Lower lobe of right lung (tissue), 2 donors: ENCODE data around the gene GAPDHS. TPM values are rescaled to one million over a fixed set of nuclear protein-coding genes. Genes with fewer than 3 reads are reported as not detected.

Experiments
- ATAC-seq, 2 donors: fragments of 200-7000 bp; cut with Tn5 transposase; one replicate each; pipeline ENCODE4 v1.9.1; 2020 to 2022; ENCODE audit warnings: mild to moderate bottlenecking in 2 of 2, moderate library complexity in 2 of 2
- DNase-seq: peaks from one replicate; pipeline ENCODE4 v3.0.0-alpha.2; 2020
- H3K27ac ChIP-seq: fragments of 200-600 bp; one replicate; pipeline ENCODE4 v1.8.0; 2022
- H3K27me3 ChIP-seq: fragments of 200-600 bp; one replicate; pipeline ENCODE4 v1.8.0; 2022; ENCODE audit warnings: low read depth
- H3K36me3 ChIP-seq: fragments of 200-600 bp; one replicate; pipeline ENCODE4 v1.8.0; 2022; ENCODE audit warnings: mild to moderate bottlenecking
- H3K4me1 ChIP-seq: fragments of 200-600 bp; one replicate; pipeline ENCODE4 v1.8.0; 2022
- H3K4me3 ChIP-seq: fragments of 200-600 bp; one replicate; pipeline ENCODE4 v1.8.0; 2022; ENCODE audit warnings: mild to moderate bottlenecking
- H3K9me3 ChIP-seq: fragments of 200-600 bp; one replicate; pipeline ENCODE4 v1.8.0; 2022
- intact Hi-C: fragments of 100-400 bp; cut with DNase I; formaldehyde crosslinking; loops from one replicate; pipeline ENCODE4 v1.11.0; 2022
- total RNA-seq: library from RNA; stranded (reverse); fragmentation: NEBNext Ultra II Directional; extraction: Animal tissue kit (Norgen Biotek cat#: 25700); gene quantifications from one replicate; pipeline ENCODE4 v1.2.1, GENCODE V29; 2021
- TF ChIP-seq, protein P1 (sequence below): fragments of 200-600 bp; IDR thresholded peaks from one replicate; pipeline ENCODE4 v1.8.0; 2022; ENCODE audit warnings: antibody characterized with exemption, mild to moderate bottlenecking
- donor health status: DM: no; HTN: yes; CAD: no; lungs with severe emphysema.

Gene GAPDHS
- total RNA-seq, 1 donor from 2014 or later: not detected

- H3K9me3 ChIP-seq: peaks cover 17% of the 10 kb centered on the region
These were observed 45.5 kb downstream of the GAPDHS start for GRCh38 chr19:35578707-35579106.

DNA sequence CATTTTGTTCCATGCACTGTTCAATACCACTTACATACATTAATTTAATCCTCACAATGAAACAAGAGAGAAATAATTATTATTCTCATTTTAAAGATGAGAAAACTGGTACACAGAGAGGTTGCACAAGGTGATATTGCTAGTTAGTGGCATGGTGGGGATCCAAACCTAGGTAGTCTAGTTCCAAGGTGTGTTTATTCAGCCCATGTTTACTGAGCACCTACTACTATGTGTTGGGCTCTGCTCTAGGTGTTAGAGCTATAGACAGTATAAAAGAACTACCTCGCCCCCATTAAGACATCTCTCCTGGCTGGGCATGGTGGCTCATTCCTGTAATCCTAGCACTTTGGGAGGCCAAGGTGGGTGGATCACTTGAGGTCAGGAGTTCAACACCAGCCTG lies 49.5 kb downstream of the GAPDHS start:
- TF ChIP-seq, protein P1, sequence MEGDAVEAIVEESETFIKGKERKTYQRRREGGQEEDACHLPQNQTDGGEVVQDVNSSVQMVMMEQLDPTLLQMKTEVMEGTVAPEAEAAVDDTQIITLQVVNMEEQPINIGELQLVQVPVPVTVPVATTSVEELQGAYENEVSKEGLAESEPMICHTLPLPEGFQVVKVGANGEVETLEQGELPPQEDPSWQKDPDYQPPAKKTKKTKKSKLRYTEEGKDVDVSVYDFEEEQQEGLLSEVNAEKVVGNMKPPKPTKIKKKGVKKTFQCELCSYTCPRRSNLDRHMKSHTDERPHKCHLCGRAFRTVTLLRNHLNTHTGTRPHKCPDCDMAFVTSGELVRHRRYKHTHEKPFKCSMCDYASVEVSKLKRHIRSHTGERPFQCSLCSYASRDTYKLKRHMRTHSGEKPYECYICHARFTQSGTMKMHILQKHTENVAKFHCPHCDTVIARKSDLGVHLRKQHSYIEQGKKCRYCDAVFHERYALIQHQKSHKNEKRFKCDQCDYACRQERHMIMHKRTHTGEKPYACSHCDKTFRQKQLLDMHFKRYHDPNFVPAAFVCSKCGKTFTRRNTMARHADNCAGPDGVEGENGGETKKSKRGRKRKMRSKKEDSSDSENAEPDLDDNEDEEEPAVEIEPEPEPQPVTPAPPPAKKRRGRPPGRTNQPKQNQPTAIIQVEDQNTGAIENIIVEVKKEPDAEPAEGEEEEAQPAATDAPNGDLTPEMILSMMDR: no peak
- Histone ChIP-seq H3K9me3 (no peaks in the 10 kb centered on the region), H3K27ac (no peak overlapping the region), H3K36me3 (no peaks in the 10 kb centered on the region), H3K4me3 (no peak overlapping the region), H3K4me1 (no peaks in the 10 kb centered on the region), H3K27me3 (peaks cover 22% of the 10 kb centered on the region)
- intact Hi-C loops: no loop called here
- ATAC-seq: no peak
- DNase-seq: no peak

More at GRCh38 chr19:35578707-35579106, 45.5 kb downstream of the GAPDHS start:
- DNase-seq: no peak
- TF ChIP-seq, protein P1: no peak
- H3K4me3 ChIP-seq: no peak overlapping the region
- intact Hi-C loops: no loop called here
- ATAC-seq: no peak
- no peaks in the 10 kb centered on the region for H3K4me1 ChIP-seq
- no peaks in the 10 kb centered on the region for H3K36me3 ChIP-seq
- peaks cover 15% of the 10 kb centered on the region for H3K27me3 ChIP-seq
- H3K27ac ChIP-seq: no peak overlapping the region

DNA sequence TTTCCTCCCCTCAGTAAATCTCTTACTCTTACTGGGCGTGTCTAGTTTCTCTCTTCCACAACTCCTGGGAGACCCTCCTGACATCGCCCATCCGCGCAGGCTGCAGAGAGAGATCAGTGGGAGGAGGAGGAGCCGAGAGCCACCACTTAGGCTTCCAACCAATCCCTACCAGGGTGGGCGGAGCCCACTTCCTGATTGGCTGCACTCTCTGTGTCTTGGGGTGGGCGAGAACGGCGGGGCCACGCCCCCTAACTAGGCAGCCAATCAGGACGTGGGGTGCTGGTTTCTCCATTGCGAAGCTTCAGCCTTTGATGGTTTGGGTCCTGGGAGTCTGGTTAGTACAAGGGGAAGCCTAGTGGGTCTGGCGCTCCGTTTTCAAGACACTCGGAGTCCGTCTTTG lies 52.6 kb downstream of the GAPDHS start, which contains the start of gene PMIS2:
TSS of gene PMIS2 (plus strand) at position 326 of the 400 bp plus-strand sequence. CDS start 87 bp downstream, outside the sequence.
- no peaks in the 10 kb centered on the region for H3K36me3 ChIP-seq
- no peak within 1 kb of the TSS for H3K27ac ChIP-seq
- ATAC-seq: peak in 1 of 2 donors; percentile 21
- no peaks in the 10 kb centered on the region for H3K9me3 ChIP-seq
- H3K27me3 ChIP-seq: peaks cover 6% of the 10 kb centered on the region
- H3K4me3 ChIP-seq: no peak within 1 kb of the TSS
- intact Hi-C loops: no loop called here
- TF ChIP-seq, protein P1: no peak
- no peaks in the 10 kb centered on the region for H3K4me1 ChIP-seq
- no peak for DNase-seq

DNA sequence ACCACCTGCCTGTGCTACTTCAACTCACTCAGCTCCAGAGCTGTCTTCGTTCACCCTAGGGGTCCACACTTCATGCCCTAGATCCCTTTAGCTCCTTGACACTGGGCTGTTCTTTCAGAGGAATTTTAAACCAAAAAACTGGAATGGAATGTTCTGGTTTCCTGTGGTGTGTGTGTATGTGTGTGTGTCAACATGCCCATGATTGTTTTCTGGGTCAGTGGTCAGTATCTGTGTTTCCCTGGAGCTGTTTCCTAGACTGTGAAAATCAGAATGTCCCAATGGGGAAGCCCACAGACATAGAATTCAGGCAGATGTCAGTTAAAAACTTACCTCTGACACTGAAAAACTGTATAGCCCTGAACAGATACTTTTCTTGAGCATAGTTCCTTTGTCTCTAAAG lies 54.1 kb downstream of the GAPDHS start:
- H3K36me3 ChIP-seq: no peaks in the 10 kb centered on the region
- TF ChIP-seq, protein P1: no peak
- no peak overlapping the region for H3K27ac ChIP-seq
- H3K9me3 ChIP-seq: no peaks in the 10 kb centered on the region
- H3K27me3 ChIP-seq: peaks cover 6% of the 10 kb centered on the region
- H3K4me3 ChIP-seq: no peak overlapping the region
- DNase-seq: no peak
- no peaks in the 10 kb centered on the region for H3K4me1 ChIP-seq
- intact Hi-C loops: no loop called here
- ATAC-seq: no peak

- no peak overlapping the region for H3K27ac ChIP-seq
- no peak for ATAC-seq
- H3K4me1 ChIP-seq: no peaks in the 10 kb centered on the region
These were observed 57.6 kb downstream of the GAPDHS start for GRCh38 chr19:35590875-35591274.

More at GRCh38 chr19:35590875-35591274, 57.6 kb downstream of the GAPDHS start:
- TF ChIP-seq, protein P1: no peak
- Histone ChIP-seq H3K36me3 (no peaks in the 10 kb centered on the region), H3K27me3 (peaks cover 12% of the 10 kb centered on the region), H3K4me3 (no peak overlapping the region), H3K9me3 (no peaks in the 10 kb centered on the region)
- intact Hi-C loops: no loop called here
- no peak for DNase-seq
